Liver (tissue), 9 donors: ENCODE results near the gene LGR4. TPM values are rescaled to one million over a fixed set of nuclear protein-coding genes. Genes with fewer than 3 reads are reported as not detected.

ENCODE experiments used
- DNase-seq: peaks from one replicate; pipeline ENCODE4 v3.0.0-alpha.2; 2017; ENCODE audit warnings: low spot score
- H3K27ac ChIP-seq, 2 donors: one replicate each; pipeline ENCODE4 v1.7.0; 2013; ENCODE audit warnings: inconsistent platforms in 2 of 2, low read length in 2 of 2, control low read depth in 1 of 2, low read depth in 1 of 2, mild to moderate bottlenecking in 1 of 2
- H3K27me3 ChIP-seq, 4 donors: one replicate each; pipeline versions ENCODE4 v1.6.1 to v1.7.0; 2013; ENCODE audit warnings: low read length in 3 of 4, inconsistent platforms in 1 of 4, mild to moderate bottlenecking in 1 of 4, moderate library complexity in 1 of 4; ENCODE audit not compliant: control insufficient read depth in 4 of 4, insufficient read depth in 4 of 4
- H3K36me3 ChIP-seq, 4 donors: one replicate each; pipeline versions ENCODE4 v1.6.1 to v1.7.0; 2013; ENCODE audit warnings: low read length in 3 of 4, mild to moderate bottlenecking in 3 of 4, low read depth in 1 of 4, moderate library complexity in 1 of 4; ENCODE audit not compliant: control insufficient read depth in 4 of 4, insufficient read depth in 3 of 4
- H3K4me1 ChIP-seq, 4 donors: one replicate each; pipeline versions ENCODE4 v1.6.1 to v1.7.0; 2013; ENCODE audit warnings: low read length in 3 of 4, mild to moderate bottlenecking in 3 of 4, moderate library complexity in 1 of 4; ENCODE audit not compliant: control insufficient read depth in 4 of 4, insufficient read depth in 4 of 4
- H3K4me3 ChIP-seq, 3 donors: one replicate each; pipeline versions ENCODE4 v1.6.1 to v1.7.0; 2013; ENCODE audit warnings: low read length in 3 of 3, control low read depth in 1 of 3, low read depth in 1 of 3, mild to moderate bottlenecking in 1 of 3
- H3K9ac ChIP-seq, 2 donors: one replicate each; pipeline ENCODE4 v1.7.0; 2013; ENCODE audit warnings: low read length in 2 of 2, mild to moderate bottlenecking in 2 of 2, moderate library complexity in 2 of 2, control low read depth in 1 of 2, low read depth in 1 of 2
- H3K9me3 ChIP-seq, 4 donors: one replicate each; pipeline versions ENCODE4 v1.6.1 to v1.7.0; 2013; ENCODE audit warnings: low read length in 3 of 4; ENCODE audit not compliant: control insufficient read depth in 4 of 4
- ATF3 ChIP-seq: IDR thresholded peaks from 2 replicates; pipeline ENCODE4 v1.6.1; 2016; ENCODE audit warnings: antibody characterized with exemption
- CTCF ChIP-seq: fragments of 150-350 bp; IDR thresholded peaks from 2 replicates; pipeline ENCODE4 v1.5.1; 2017; ENCODE audit warnings: improper control_type of control experiment, low read depth, low read length; ENCODE audit not compliant: missing input control
- EGR1 ChIP-seq, 2 donors: IDR thresholded peaks; 2 replicates each; pipeline ENCODE4 v1.6.1; 2016 to 2018; ENCODE audit warnings: antibody characterized with exemption in 2 of 2, low read depth in 2 of 2
- FOXA1 ChIP-seq: IDR thresholded peaks from 2 replicates; pipeline ENCODE4 v1.6.1; 2016; ENCODE audit warnings: antibody characterized with exemption
- FOXA2 ChIP-seq: IDR thresholded peaks from 2 replicates; pipeline ENCODE4 v1.6.1; 2016; ENCODE audit warnings: antibody characterized with exemption
- GABPA ChIP-seq, 2 donors: IDR thresholded peaks in 1 of 2; conservative IDR thresholded peaks in 1 of 2; 2 replicates each; pipeline ENCODE4 v1.6.1; 2016; ENCODE audit warnings: antibody characterized with exemption in 2 of 2, mild to moderate bottlenecking in 1 of 2, moderate library complexity in 1 of 2
- HNF4A ChIP-seq, 2 donors: conservative IDR thresholded peaks; 2 replicates each; pipeline ENCODE4 v1.6.1; 2016; ENCODE audit warnings: antibody characterized with exemption in 2 of 2, mild to moderate bottlenecking in 2 of 2
- HNF4G ChIP-seq: IDR thresholded peaks from 2 replicates; pipeline ENCODE4 v1.6.1; 2016; ENCODE audit warnings: antibody characterized with exemption
- JUND ChIP-seq, 2 donors: IDR thresholded peaks; 2 replicates each; pipeline ENCODE4 v1.6.1; 2016; ENCODE audit warnings: antibody characterized with exemption in 2 of 2
- MAX ChIP-seq: IDR thresholded peaks from 2 replicates; pipeline ENCODE4 v1.6.1; 2016; ENCODE audit warnings: antibody characterized with exemption
- NR2F2 ChIP-seq: IDR thresholded peaks from 2 replicates; pipeline ENCODE4 v1.6.1; 2016; ENCODE audit warnings: antibody characterized with exemption
- RAD21 ChIP-seq, 2 donors: IDR thresholded peaks; 2 replicates each; pipeline ENCODE4 v1.6.1; 2016; ENCODE audit warnings: antibody characterized with exemption in 2 of 2, mild to moderate bottlenecking in 2 of 2
- RXRA ChIP-seq, 2 donors: IDR thresholded peaks; 2 replicates each; pipeline ENCODE4 v1.6.1; 2017 to 2018; ENCODE audit warnings: antibody characterized with exemption in 2 of 2, mild to moderate bottlenecking in 1 of 2
- SP1 ChIP-seq: IDR thresholded peaks from 2 replicates; pipeline ENCODE4 v1.6.1; 2018; ENCODE audit warnings: antibody characterized with exemption, mild to moderate bottlenecking
- TAF1 ChIP-seq: conservative IDR thresholded peaks from 2 replicates; pipeline ENCODE4 v1.6.1; 2016; ENCODE audit warnings: antibody characterized with exemption, mild to moderate bottlenecking
- YY1 ChIP-seq: IDR thresholded peaks from 2 replicates; pipeline ENCODE4 v1.6.1; 2016; ENCODE audit warnings: antibody characterized with exemption, mild to moderate bottlenecking
- ZBTB33 ChIP-seq: IDR thresholded peaks from 2 replicates; pipeline ENCODE4 v1.6.1; 2016; ENCODE audit warnings: antibody characterized with exemption
- WGBS: extraction: QIAGEN DNeasy Blood & Tissue Kit; methylation state at CpG from one replicate; pipeline ENCODE4 v1.1.7; 2013; 5-methylcytosine and 5-hydroxymethylcytosine counted together
- polyA plus RNA-seq, 2 donors: library from polyadenylated mRNA; stranded (reverse) in 1 of 2; unstranded in 1 of 2; fragments of 200-250 nt in 1 of 2; fragments of >200 nt in 1 of 2; fragmentation: Nextera tagmentation in 1 of 2; extraction: Ambion mirVana in 1 of 2; gene quantifications; one replicate each; pipeline versions ENCODE4 v1.2.1 to v1.2.3, GENCODE V29; 2013 to 2015
- total RNA-seq, 2 donors: library from RNA; depleted of rRNA; stranded (reverse); fragments of >200 nt; gene quantifications; one replicate each; pipeline ENCODE4 v1.2.3, GENCODE V29; 2014
- donor health status: healthy.
- donor health status: healthy.
- donor health status: healthy.
- donor health status: healthy.
- donor health status: healthy.

LGR4 gene
- total and polyA plus RNA-seq, 4 donors, result 13.7 to 95.3 (median 42.5) TPM

- DNase-seq, result no peak
- peak overlapping the region; percentile 70 to 75 for H3K27ac ChIP-seq
- no peaks in the 10 kb centered on the region for H3K27me3 ChIP-seq
- peak overlapping the region; percentile 35 to 59 for H3K9ac ChIP-seq
- TF ChIP-seq RXRA (IDR thresholded peaks at IDR 0.05), result peak; percentile 70 to 88
- TF ChIP-seq FOXA2, result no peak
- 38% methylated on average over 8 of the region's 8 CpGs for WGBS
- H3K4me3 ChIP-seq, result peak overlapping the region; percentile 18 to 96 (median 81)
- no peaks in the 10 kb centered on the region for H3K36me3 ChIP-seq
- no peaks in the 10 kb centered on the region for H3K9me3 ChIP-seq
- H3K4me1 ChIP-seq, result peaks cover 2 to 52% (median 39%) of the 10 kb centered on the region in 4 donors
Observed at GRCh38 chr11:27468995-27469695, 3.4 kb downstream of the LGR4 start.

- TF ChIP-seq YY1, result no peak
- TF ChIP-seq MAX, result no peak
- no peak for TF ChIP-seq EGR1 (IDR thresholded peaks at IDR 0.05; ENCODE audit: low read depth in 2 of 2)
- TF ChIP-seq HNF4G, result no peak
- TF ChIP-seq FOXA2, result no peak
- no peak for TF ChIP-seq SP1
- DNase-seq, result no peak
- 35% methylated on average over 5 of the region's 5 CpGs for WGBS
- Histone ChIP-seq H3K4me3 (peak overlapping the region; percentile 8 to 96 (median 81)), H3K9ac (peak overlapping the region; percentile 35 to 60), H3K27ac (peak overlapping the region; percentile 70 to 75), H3K27me3 (no peaks in the 10 kb centered on the region), H3K4me1 (peaks cover 0 to 54% (median 40%) of the 10 kb centered on the region in 4 donors), H3K9me3 (no peaks in the 10 kb centered on the region), H3K36me3 (no peaks in the 10 kb centered on the region)
Observed at GRCh38 chr11:27468209-27468994, 4.2 kb downstream of the LGR4 start.

- H3K36me3 ChIP-seq, result no peaks in the 10 kb centered on the region
- 65% methylated on average over 13 of the region's 13 CpGs for WGBS
- H3K9ac ChIP-seq, result peak overlapping the region in 1 of 2 donors; percentile 60
- peak overlapping the region in 1 of 3 donors; percentile 16 for H3K4me3 ChIP-seq
- DNase-seq, result no peak
- H3K9me3 ChIP-seq, result no peaks in the 10 kb centered on the region
- peaks cover 1 to 54% (median 36%) of the 10 kb centered on the region in 4 donors for H3K4me1 ChIP-seq
- peak overlapping the region; percentile 70 to 75 for H3K27ac ChIP-seq
- H3K27me3 ChIP-seq, result no peaks in the 10 kb centered on the region
- TF ChIP-seq CTCF (no peak), EGR1 (IDR thresholded peaks at IDR 0.05; ENCODE audit: low read depth in 2 of 2) (no peak), HNF4G (no peak), HNF4A (conservative IDR thresholded peaks at IDR 0.05) (peak in 1 of 2 donors; percentile 12), FOXA1 (no peak), FOXA2 (peak; percentile 16), RXRA (IDR thresholded peaks at IDR 0.05) (peak; percentile 12 to 19), JUND (IDR thresholded peaks at IDR 0.05) (peak; percentile 90 to 94), RAD21 (IDR thresholded peaks at IDR 0.05) (peak in 1 of 2 donors; percentile 16), TAF1 (no peak), ZBTB33 (no peak), SP1 (no peak), NR2F2 (no peak), YY1 (no peak), MAX (no peak), GABPA (IDR thresholded peaks at IDR 0.05 in 1 of 2, conservative IDR thresholded peaks at IDR 0.05 in 1 of 2) (no peak), ATF3 (peak; percentile 76)
Observed at GRCh38 chr11:27467181-27467913, 5.2 kb downstream of the LGR4 start.
